ENCODE results near the gene CNTN4.

Gene CNTN4

GRCh38 chr3:2741516-2741915, 642.9 kb downstream of the CNTN4 start:
- DNase-seq (ENCODE audit: extremely low spot score): no peak
- TF ChIP-seq SP1 (IDR thresholded peaks at IDR 0.05) (no peak), FOXK2 (IDR thresholded peaks at IDR 0.05) (no peak), ZNF384 (IDR thresholded peaks at IDR 0.05) (no peak), FOXM1 (IDR thresholded peaks at IDR 0.05; ENCODE audit: borderline replicate concordance) (no peak), ELF4 (IDR thresholded peaks at IDR 0.05) (no peak), HDGF (IDR thresholded peaks at IDR 0.05; ENCODE audit: borderline replicate concordance) (no peak), FOXA1 (IDR thresholded peaks at IDR 0.05) (no peak), CTBP1 (IDR thresholded peaks at IDR 0.05; ENCODE audit: borderline replicate concordance) (no peak), BHLHE40 (IDR thresholded peaks at IDR 0.05; ENCODE audit: borderline replicate concordance) (no peak), L3MBTL2 (conservative IDR thresholded peaks at IDR 0.05) (no peak)
- TF ChIP-seq, protein P1, sequence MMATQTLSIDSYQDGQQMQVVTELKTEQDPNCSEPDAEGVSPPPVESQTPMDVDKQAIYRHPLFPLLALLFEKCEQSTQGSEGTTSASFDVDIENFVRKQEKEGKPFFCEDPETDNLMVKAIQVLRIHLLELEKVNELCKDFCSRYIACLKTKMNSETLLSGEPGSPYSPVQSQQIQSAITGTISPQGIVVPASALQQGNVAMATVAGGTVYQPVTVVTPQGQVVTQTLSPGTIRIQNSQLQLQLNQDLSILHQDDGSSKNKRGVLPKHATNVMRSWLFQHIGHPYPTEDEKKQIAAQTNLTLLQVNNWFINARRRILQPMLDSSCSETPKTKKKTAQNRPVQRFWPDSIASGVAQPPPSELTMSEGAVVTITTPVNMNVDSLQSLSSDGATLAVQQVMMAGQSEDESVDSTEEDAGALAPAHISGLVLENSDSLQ (IDR thresholded peaks at IDR 0.05): no peak
- ChIA-PET CTCF (no interaction called here), POLR2A (no interaction called here)

DNA sequence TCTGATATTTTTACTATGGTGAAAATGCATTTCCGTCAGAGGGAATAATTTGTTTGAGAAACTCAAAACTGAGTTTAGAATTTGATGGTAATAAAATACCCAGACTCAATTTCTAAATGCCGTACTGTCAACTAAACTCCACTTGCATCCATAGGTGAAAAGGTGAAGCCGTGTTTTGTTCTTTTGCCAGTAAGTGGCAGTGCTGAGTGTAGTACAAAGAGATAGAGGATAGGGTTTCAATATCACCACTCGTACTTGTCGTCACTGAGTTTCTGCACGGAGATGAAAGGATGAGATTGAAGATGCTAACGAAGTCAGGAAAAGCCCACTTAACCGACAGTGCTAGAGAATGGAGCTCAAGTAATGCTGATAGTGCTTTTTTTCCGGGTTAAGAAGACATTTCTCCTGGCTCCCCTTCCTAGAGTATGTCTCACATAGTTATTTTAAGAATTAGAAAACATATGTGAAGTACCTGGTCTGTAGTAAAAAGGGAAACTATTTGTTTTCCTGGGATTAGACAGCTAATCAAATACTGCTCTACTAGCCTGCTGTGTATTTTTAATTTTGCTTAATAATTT, 666.4 kb downstream of the CNTN4 start:
- ChIA-PET POLR2A (no interaction called here), CTCF (no interaction called here)
- peak; percentile 8 for DNase-seq (ENCODE audit: extremely low spot score)
- TF ChIP-seq CTBP1 (IDR thresholded peaks at IDR 0.05; ENCODE audit: borderline replicate concordance) (no peak), LEF1 (IDR thresholded peaks at IDR 0.05; ENCODE audit: borderline replicate concordance) (no peak), BHLHE40 (IDR thresholded peaks at IDR 0.05; ENCODE audit: borderline replicate concordance) (no peak), ZNF384 (IDR thresholded peaks at IDR 0.05) (no peak), ELF4 (IDR thresholded peaks at IDR 0.05) (no peak), FOXA1 (IDR thresholded peaks at IDR 0.05) (no peak), HDGF (IDR thresholded peaks at IDR 0.05; ENCODE audit: borderline replicate concordance) (no peak), FOXM1 (IDR thresholded peaks at IDR 0.05; ENCODE audit: borderline replicate concordance) (no peak), L3MBTL2 (conservative IDR thresholded peaks at IDR 0.05) (no peak), NFRKB (IDR thresholded peaks at IDR 0.05) (no peak), ARNT (IDR thresholded peaks at IDR 0.05) (no peak), SUZ12 (IDR thresholded peaks at IDR 0.05) (no peak), SP1 (IDR thresholded peaks at IDR 0.05) (no peak)
- TF ChIP-seq, protein P1 (IDR thresholded peaks at IDR 0.05): no peak

DNA sequence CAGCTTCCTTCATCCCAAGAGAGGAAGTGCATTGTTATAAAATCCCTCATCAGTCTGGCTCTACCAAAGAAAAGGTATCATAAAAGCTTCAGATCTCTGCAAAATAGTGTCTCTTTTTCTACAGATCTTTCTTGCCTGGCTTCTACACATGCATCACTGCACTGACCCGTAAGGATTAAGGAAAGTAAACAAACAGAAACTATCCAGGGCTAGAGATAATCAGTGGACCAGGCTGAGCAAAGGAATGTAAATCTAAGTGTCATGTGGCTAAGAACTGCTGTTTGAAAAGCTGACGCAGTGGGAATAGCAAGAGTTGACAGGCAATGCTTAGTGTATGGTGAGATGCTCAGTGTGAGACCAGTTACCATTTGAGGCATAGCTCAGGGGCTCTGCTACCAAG, 671.8 kb downstream of the CNTN4 start:
- no peak for DNase-seq (ENCODE audit: extremely low spot score)
- POLR2A ChIA-PET: no interaction called here
- TF ChIP-seq ZNF384 (IDR thresholded peaks at IDR 0.05) (no peak), CTBP1 (IDR thresholded peaks at IDR 0.05; ENCODE audit: borderline replicate concordance) (no peak), TARDBP (IDR thresholded peaks at IDR 0.05) (no peak), SUZ12 (IDR thresholded peaks at IDR 0.05) (no peak), L3MBTL2 (conservative IDR thresholded peaks at IDR 0.05) (no peak), FOXM1 (IDR thresholded peaks at IDR 0.05; ENCODE audit: borderline replicate concordance) (no peak), FOXA1 (IDR thresholded peaks at IDR 0.05) (no peak), BHLHE40 (IDR thresholded peaks at IDR 0.05; ENCODE audit: borderline replicate concordance) (no peak), ARNT (IDR thresholded peaks at IDR 0.05) (no peak), FOXK2 (IDR thresholded peaks at IDR 0.05) (no peak), ELF4 (IDR thresholded peaks at IDR 0.05) (no peak), HDGF (IDR thresholded peaks at IDR 0.05; ENCODE audit: borderline replicate concordance) (no peak)
- TF ChIP-seq, protein P1 (IDR thresholded peaks at IDR 0.05): no peak
- CTCF ChIA-PET: no interaction called here

DNA sequence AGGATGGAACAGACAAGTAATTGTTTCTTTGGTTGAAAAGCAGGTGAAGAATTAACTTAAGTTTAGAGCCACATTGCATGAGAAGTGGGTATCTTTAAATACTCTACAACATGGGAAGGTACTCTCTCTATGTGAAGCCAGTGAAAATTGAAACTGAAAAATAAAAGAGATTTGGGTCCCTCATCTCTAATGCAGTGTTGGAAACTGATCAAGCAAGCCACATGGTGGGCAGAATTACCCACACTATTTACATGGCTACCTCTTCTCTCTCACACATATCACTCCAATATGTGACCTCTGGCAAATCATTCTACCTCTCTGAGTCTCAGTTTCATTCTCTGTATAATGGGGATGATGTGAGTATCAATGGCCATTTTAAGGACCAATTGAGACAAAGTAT, 672.5 kb downstream of the CNTN4 start:
- no peak for TF ChIP-seq SUZ12 (IDR thresholded peaks at IDR 0.05)
- TF ChIP-seq, protein P1 (IDR thresholded peaks at IDR 0.05): no peak
- no peak for TF ChIP-seq BHLHE40 (IDR thresholded peaks at IDR 0.05; ENCODE audit: borderline replicate concordance)
- TF ChIP-seq ELF4 (IDR thresholded peaks at IDR 0.05): no peak
- no peak for TF ChIP-seq ZNF384 (IDR thresholded peaks at IDR 0.05)
- TF ChIP-seq LEF1 (IDR thresholded peaks at IDR 0.05; ENCODE audit: borderline replicate concordance): no peak
- TF ChIP-seq L3MBTL2 (conservative IDR thresholded peaks at IDR 0.05): no peak
- TF ChIP-seq FOXM1 (IDR thresholded peaks at IDR 0.05; ENCODE audit: borderline replicate concordance): no peak
- no peak for TF ChIP-seq NFRKB (IDR thresholded peaks at IDR 0.05)
- TF ChIP-seq HDGF (IDR thresholded peaks at IDR 0.05; ENCODE audit: borderline replicate concordance): no peak
- no peak for TF ChIP-seq FOXA1 (IDR thresholded peaks at IDR 0.05)
- TF ChIP-seq ARNT (IDR thresholded peaks at IDR 0.05): no peak
- no peak for TF ChIP-seq CTBP1 (IDR thresholded peaks at IDR 0.05; ENCODE audit: borderline replicate concordance)
- TF ChIP-seq TARDBP (IDR thresholded peaks at IDR 0.05): no peak
- no peak for TF ChIP-seq SP1 (IDR thresholded peaks at IDR 0.05)
- no peak for TF ChIP-seq FOXK2 (IDR thresholded peaks at IDR 0.05)
- ChIA-PET POLR2A (no interaction called here), CTCF (no interaction called here)
- DNase-seq (ENCODE audit: extremely low spot score): no peak

DNA sequence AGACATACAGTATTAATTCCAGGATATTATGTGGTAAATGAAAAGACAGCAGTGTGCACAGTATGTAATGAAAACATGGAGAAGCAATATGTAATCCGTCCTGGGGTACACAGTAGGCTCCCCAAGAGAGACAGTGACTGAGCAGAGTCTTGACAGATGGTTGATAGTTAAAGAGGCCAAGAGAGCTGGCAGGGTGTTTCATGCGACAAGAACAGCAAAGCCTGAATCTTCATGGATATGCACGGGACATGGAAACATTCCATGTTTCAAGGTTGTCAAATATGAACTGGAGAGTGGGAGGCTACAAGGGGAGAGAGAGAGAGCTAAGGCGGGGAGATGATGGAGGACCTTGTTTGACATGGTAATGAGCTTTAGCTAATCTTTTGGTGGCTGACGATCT, 673.1 kb downstream of the CNTN4 start:
- CTCF ChIA-PET: no interaction called here
- TF ChIP-seq CTBP1 (IDR thresholded peaks at IDR 0.05; ENCODE audit: borderline replicate concordance) (no peak), TARDBP (IDR thresholded peaks at IDR 0.05) (no peak), FOXM1 (IDR thresholded peaks at IDR 0.05; ENCODE audit: borderline replicate concordance) (no peak)
- POLR2A ChIA-PET: no interaction called here
- no peak for DNase-seq (ENCODE audit: extremely low spot score)

- ChIA-PET POLR2A (no interaction called here), CTCF (no interaction called here)
- no peak for DNase-seq (ENCODE audit: extremely low spot score)
- TF ChIP-seq, protein P1 (IDR thresholded peaks at IDR 0.05): no peak
- TF ChIP-seq HDGF (IDR thresholded peaks at IDR 0.05; ENCODE audit: borderline replicate concordance): no peak
- no peak for TF ChIP-seq NFRKB (IDR thresholded peaks at IDR 0.05)
- TF ChIP-seq FOXM1 (IDR thresholded peaks at IDR 0.05; ENCODE audit: borderline replicate concordance): no peak
- no peak for TF ChIP-seq BHLHE40 (IDR thresholded peaks at IDR 0.05; ENCODE audit: borderline replicate concordance)
- TF ChIP-seq ARNT (IDR thresholded peaks at IDR 0.05): no peak
- no peak for TF ChIP-seq FOXA1 (IDR thresholded peaks at IDR 0.05)
- no peak for TF ChIP-seq CTBP1 (IDR thresholded peaks at IDR 0.05; ENCODE audit: borderline replicate concordance)
- TF ChIP-seq LEF1 (IDR thresholded peaks at IDR 0.05; ENCODE audit: borderline replicate concordance): no peak
- TF ChIP-seq SP1 (IDR thresholded peaks at IDR 0.05): no peak
Observed at GRCh38 chr3:2772803-2773202, 674.1 kb downstream of the CNTN4 start.

Data from HEK293T (cell line).